Midbrain (tissue), 1 donor: ENCODE results near the gene UQCR11.
"Not testable (repeated sequence)": the region's sequence is repeated elsewhere in the genome, so short reads cannot be mapped to it uniquely, and the experiment has no call there.

Experiments used
- DNase-seq: peaks from one replicate; lab custom pipeline; 2025; lab: John Stamatoyannopoulos, UW

Gene UQCR11

GRCh38 chr19:1605236-1606137, at the start of gene UQCR11:
Gene UQCR11 (minus strand): TSS chr19:1605462. CDS start chr19:1605409, 53 bp downstream.
- DNase-seq, result peak; percentile 95

- no peak for DNase-seq
Measured at GRCh38 chr19:1654178-1654792, 49.0 kb upstream of the UQCR11 start.

GRCh38 chr19:1653300-1653628, 48.0 kb upstream of the UQCR11 start:
- no peak for DNase-seq

- DNase-seq, result peak; percentile 98
Measured at GRCh38 chr19:1652471-1653299, 47.4 kb upstream of the UQCR11 start, which contains the start of gene TCF3. Gene TCF3 (minus strand): TSS chr19:1652615. CDS start chr19:1650248, 2,367 bp downstream.

- DNase-seq, result no peak
Measured at GRCh38 chr19:1651568-1652291, 46.5 kb upstream of the UQCR11 start.

GRCh38 chr19:1650650-1651567, 45.6 kb upstream of the UQCR11 start:
- DNase-seq, result peak; percentile 4

GRCh38 chr19:1649706-1650649, 44.7 kb upstream of the UQCR11 start:
- DNase-seq, result no peak

- no peak for DNase-seq
Measured at GRCh38 chr19:1648920-1649541, 43.8 kb upstream of the UQCR11 start.

- no peak for DNase-seq
Measured at GRCh38 chr19:1648459-1648849, 43.2 kb upstream of the UQCR11 start.

- no peak for DNase-seq
Measured at GRCh38 chr19:1647501-1648458, 42.5 kb upstream of the UQCR11 start.

- no peak for DNase-seq
Measured at GRCh38 chr19:1646659-1647453, 41.6 kb upstream of the UQCR11 start.

- no peak for DNase-seq
Measured at GRCh38 chr19:1646149-1646548, 40.9 kb upstream of the UQCR11 start.

GRCh38 chr19:1645299-1645698, 40.0 kb upstream of the UQCR11 start:
- DNase-seq, result no peak

GRCh38 chr19:1644070-1644469, 38.8 kb upstream of the UQCR11 start:
- DNase-seq, result no peak

GRCh38 chr19:1640893-1641448, 35.7 kb upstream of the UQCR11 start:
- not testable (repeated sequence) for DNase-seq

- DNase-seq, result no peak
Measured at GRCh38 chr19:1636325-1637236, 31.3 kb upstream of the UQCR11 start.
